GM13977 (cell line): ENCODE measurements around the gene SERPINB12.

ENCODE experiments used
- DNase-seq: peaks from one replicate; pipeline ENCODE4 v3.0.0; 2012; ENCODE audit warnings: low spot score
- CTCF ChIP-seq: IDR thresholded peaks from 2 replicates; pipeline ENCODE4 v1.5.1; 2012; ENCODE audit warnings: mild to moderate bottlenecking, control low read depth; ENCODE audit not compliant: insufficient read depth; ENCODE audit errors: extremely low read depth, missing control alignments
- in situ Hi-C: fragments of 300-500 bp; cut with MboI; formaldehyde crosslinking; loops from one replicate; pipeline ENCODE4 v1.12.0; 2022; ENCODE audit warnings: low sequenced_read_pairs, low pct_unique_long_range_greater_than_20kb, mixed read lengths, inconsistent platforms; ENCODE audit not compliant: unreplicated experiment

SERPINB12 gene

DNA sequence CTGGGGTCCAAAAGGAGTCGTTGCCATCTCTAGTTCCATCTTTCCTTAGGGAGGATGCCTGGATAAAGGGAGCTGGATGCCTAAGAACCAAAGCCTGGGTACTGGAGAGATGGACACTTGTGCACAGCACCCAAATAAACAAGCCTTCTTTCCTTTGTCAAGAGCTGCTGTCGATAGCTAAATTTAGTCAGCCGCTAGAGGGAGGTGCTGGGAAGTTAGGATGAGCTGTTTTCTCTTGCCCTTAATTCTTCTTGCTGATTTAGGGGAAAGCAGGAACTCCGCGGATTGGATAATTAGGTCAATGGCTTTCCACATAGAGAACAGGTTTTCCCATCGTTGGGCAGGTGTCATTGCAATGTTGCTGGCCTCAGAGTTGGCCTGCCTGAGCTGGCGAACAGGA, 30.9 kb upstream of the SERPINB12 start:
- no peak for DNase-seq
- in situ Hi-C loops = loop anchor here (10.0 kb wide), 1 partner anchor 334 kb away; no protein-coding TSS in a partner anchor
- peak; percentile 49 for TF ChIP-seq CTCF

DNA sequence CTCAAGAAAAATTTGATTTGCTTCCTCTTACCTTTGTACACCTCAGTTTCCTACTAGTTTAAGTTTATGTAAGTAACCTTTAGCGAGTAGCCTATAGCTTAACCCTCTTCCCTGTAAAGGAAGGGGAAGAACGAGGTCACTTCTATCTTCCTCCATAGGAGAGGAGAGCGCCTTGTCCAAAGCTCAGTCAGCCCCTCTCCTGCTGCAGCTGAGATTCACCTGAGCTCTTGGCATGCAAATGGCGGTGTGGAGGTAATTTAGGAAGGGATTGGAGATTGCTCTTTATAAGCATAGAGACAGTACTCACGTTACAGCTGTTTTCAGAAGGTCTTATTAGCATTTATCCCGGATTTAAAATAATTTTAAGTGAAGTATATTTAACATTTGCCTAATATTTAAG, 27.8 kb upstream of the SERPINB12 start:
- DNase-seq = no peak
- TF ChIP-seq CTCF = no peak
- in situ Hi-C loops = loop anchor here (10.0 kb wide), 1 partner anchor 330 kb away; no protein-coding TSS in a partner anchor

- in situ Hi-C loops = loop anchor here (10.0 kb wide), 1 partner anchor 330 kb away; no protein-coding TSS in a partner anchor
- DNase-seq = no peak
- TF ChIP-seq CTCF = no peak
Measured at GRCh38 chr18:63514888-63515678, 27.1 kb upstream of the SERPINB12 start.

DNA sequence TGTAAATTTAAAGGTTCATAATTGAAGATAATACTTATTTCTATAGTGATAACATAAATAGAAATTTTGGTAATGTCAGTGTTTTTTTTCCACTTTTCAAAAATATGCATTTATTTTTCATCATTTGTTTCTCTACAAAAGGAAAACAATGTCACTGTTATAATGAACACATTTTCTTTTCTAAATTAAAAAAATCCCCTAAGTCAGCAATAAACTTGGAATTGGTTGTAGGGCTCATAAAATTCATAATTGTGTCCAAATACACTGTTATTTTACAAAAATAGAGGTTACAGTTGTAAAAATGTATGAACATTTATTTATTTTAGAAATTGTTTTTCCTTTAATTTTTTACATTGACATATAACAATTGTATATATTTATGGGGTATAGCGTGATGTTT, 26.4 kb upstream of the SERPINB12 start:
- no peak for TF ChIP-seq CTCF
- in situ Hi-C loops = loop anchor here (10.0 kb wide), 1 partner anchor 329 kb away; no protein-coding TSS in a partner anchor
- DNase-seq = no peak

DNA sequence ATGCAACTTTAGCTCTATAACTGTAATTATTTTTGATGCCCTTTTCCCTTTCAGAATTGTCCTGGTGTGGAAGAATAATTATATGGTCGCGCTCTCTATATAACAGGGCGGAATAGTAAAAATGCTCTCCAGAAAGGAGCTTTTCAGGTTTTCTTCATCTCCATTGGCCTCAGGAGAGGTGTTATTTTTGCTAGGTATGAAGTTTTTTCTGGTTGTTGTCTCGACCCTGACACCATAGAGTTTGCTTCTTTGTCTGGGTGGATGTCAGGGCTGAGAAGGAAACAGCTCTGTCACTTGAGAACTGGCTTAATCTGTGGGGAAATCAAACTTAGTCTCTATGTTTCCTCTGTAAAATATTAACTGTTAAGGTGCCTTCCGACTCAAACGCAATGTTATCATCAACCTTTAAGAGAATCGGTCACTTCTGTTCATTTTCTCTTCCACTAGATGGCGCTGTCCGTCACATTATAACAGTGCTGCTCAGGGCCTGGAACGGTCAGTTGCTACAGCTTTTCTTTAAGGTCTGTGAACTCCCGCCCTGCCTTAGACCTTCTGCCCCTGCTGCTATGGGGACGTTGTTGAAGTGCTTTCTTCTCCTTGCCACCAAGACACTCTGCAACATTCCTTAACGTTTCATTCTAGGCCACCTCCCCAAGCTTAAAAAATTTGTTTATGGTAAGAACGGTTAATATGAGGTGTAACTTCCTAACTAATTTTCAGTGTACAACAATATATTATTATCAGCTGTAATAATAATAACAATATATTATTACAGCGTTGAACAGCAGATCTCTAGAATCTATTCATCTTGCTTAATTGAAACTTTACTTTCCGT, 23.8 kb upstream of the SERPINB12 start:
- DNase-seq = peak; percentile 44
- peak; percentile 77 for TF ChIP-seq CTCF
- in situ Hi-C loops = loop anchor here (10.0 kb wide), 1 partner anchor 326 kb away; no protein-coding TSS in a partner anchor

DNA sequence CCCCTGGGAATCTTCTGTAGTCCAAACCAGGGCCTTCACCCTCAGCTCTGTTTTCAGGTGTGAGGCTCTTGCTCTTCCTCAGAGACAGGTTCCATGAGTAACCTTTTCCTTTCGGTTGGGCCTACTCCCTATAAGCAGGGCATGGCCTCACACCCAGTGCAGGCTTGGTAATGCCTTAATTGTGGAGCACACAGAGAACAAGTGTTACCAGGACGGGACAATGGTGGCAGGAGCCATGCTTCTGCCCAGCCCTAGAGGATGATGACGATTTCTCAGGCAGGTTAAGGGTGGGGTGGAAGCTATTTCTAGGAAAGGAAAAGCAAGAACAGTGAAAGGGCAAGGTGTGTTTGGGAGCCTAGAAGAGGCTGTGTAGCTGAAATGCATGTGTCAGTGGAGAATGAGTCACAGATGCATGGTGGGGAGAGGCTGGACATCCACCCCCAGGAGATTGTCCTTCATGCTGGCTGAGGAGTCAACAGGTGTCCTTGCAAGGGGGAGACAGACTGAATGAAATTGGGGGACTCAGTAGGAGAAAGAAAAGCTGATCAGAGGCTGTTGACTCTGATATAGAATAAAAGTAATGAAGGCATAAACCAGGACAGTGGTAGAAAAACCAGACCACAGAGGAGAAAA, 22.0 kb upstream of the SERPINB12 start:
- no peak for DNase-seq
- in situ Hi-C loops = loop anchor here (10.0 kb wide), 1 partner anchor 55 kb away; no protein-coding TSS in a partner anchor

More for the DNA sequence above, 22.0 kb upstream of the SERPINB12 start:
- TF ChIP-seq CTCF = no peak
